Erythroblast (primary cell): Measurements from ENCODE around the gene KSR1.

ENCODE experiments used
- GATA1 ChIP-seq: IDR thresholded peaks from 2 replicates; pipeline ENCODE4 v1.6.1; 2011; ENCODE audit warnings: low read depth, mild to moderate bottlenecking, control low read depth, low read length, moderate library complexity
- POLR2A ChIP-seq: IDR thresholded peaks from 2 replicates; pipeline ENCODE4 v1.6.1; 2011; ENCODE audit warnings: mild to moderate bottlenecking, low read length

DNA sequence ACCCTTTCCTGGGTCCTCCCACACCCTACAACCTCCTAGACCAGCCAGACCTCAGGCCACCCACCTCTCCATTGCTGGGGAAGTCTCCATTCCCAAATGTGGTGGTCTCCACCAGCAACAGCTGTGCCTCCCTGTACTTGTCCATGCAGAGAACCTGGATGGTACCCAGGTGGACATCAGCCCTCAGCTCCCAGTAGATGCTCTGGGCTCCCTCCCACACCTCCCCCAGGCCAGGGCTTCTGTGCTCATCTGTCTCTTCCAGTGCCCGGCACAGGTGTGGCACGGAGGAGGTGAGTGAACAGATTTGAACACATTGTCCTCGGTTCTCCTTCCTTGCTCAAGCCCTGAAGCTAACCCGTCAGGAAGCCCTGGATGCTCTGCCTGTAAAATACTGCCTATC, 209.3 kb downstream of the KSR1 start:
- no peak for TF ChIP-seq POLR2A
- no peak for TF ChIP-seq GATA1
